Hypothalamus (tissue), 51 donors: ENCODE data around the gene SLC25A17.
"Not testable (repeated sequence)": the region's sequence is repeated elsewhere in the genome, so short reads cannot be mapped to it uniquely, and the experiment has no call there.

Experiments used
- DNase-seq, 51 donors: peaks; one replicate each; lab custom pipeline; 2025; lab: John Stamatoyannopoulos, UW

Gene SLC25A17

DNA sequence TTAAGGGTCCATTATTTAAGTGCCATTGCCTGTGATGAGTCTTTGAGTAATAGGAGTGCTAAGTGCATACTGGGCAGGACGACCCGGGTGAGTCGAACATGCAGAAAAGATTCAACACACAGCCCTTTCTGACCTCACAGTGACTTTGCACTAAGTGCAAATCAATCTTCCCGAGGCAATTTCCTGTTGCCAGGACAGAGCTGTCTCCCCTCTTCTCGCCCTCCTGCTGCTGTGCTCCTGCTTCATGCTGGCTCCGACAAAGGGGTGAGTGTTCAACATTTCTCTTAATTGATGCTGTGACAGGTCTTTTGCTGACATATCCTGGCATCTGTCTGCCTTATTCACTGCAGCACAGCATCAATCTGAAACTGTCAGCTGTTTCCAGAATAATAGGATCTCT is 97.9 kb downstream of the SLC25A17 start:
- no peak for DNase-seq

DNA sequence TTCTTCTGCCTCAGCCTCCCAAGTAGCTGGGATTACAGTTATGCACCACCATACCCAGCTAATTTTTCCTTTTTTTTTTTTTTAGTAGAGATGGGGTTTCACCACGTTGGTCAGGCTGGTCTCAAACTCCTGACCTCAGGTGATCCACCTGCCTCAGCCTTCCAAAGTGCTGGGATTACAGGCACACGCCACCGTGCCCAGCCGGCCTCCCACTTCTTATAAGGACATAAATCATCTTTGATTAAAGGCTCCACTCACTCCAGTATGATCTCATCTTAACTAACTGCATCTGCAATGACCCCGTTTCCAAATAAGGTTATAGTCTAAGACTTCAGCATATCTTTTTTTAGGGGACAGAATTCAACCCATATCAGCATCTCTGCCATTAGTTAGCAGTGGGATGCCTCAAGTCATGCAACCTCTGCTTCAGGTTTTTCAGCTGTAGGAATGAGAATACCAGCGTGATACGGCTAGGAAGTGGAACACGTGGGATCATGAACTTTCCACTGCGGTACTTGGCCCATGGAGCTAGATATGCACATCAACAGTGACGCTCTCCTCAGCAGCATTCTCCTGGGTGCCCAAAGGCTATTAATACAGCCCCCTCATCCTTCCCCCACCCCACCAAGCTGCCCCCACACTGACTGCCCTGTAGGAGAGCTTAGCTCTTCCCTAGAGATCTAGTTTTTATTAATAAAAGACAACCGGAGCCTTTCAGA is 98.4 kb downstream of the SLC25A17 start:
- no peak for DNase-seq

GRCh38 chr22:40720156-40720537 is 99.0 kb downstream of the SLC25A17 start:
- not testable (repeated sequence) for DNase-seq
